ENCODE results near the gene KIF26B. TPM values are rescaled to one million over a fixed set of nuclear protein-coding genes. Genes with fewer than 3 reads are reported as not detected.

Gene KIF26B
- total and polyA plus RNA-seq, 2 of the 4 experiments (the other 2 are of a cell fraction), result 0.53 to 0.54 TPM

DNA sequence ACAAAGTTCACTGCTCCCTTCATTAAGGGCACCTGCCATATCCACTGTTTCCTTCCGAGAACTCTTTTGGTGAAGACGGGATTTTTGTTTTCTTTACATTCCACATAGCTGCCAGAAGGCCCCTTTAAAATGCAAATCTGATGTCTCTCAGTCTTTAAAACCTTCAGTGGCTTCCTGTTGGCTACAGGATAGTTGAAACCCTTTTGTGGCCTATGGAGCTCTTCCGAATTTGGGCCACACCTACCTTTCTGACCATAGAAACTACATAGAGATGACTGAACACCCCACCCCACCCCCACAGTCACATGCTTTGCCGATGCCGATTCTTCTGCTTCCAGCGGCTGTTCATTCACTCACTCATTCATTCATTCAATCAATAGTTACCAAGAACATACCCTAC is 502.6 kb downstream of the KIF26B start:
- ATAC-seq (ENCODE audit: low read depth) (no peak), DNase-seq (no peak)
- Histone ChIP-seq H2AK9ac (replicated peaks; ENCODE audit: low read depth, low read length, poor library complexity) (no peak overlapping the region), H2BK5ac (ENCODE audit: low read depth, low read length, poor library complexity, severe bottlenecking) (no peak overlapping the region), H2AK5ac (ENCODE audit: low read depth, low read length) (no peak overlapping the region), H4K20me1 (ENCODE audit: insufficient read depth, low read length) (no peaks in the 10 kb centered on the region), H4K91ac (ENCODE audit: insufficient read depth, low read depth, low read length) (no peak overlapping the region), H3K4ac (ENCODE audit: low read depth, low read length) (no peak overlapping the region), H4K5ac (ENCODE audit: low read depth, low read length) (no peak overlapping the region), H2BK20ac (ENCODE audit: low read depth, low read length) (no peak overlapping the region), H2AFZ (replicated peaks; ENCODE audit: low read length, poor library complexity) (no peak overlapping the region), H3K4me2 (ENCODE audit: low read depth, low read length) (no peak overlapping the region), H3K56ac (ENCODE audit: extremely low read depth, insufficient read depth, low read length) (no peak overlapping the region), H3K9ac (ENCODE audit: low read depth, low read length) (no peak overlapping the region), H3K27me3 (ENCODE audit: control insufficient read depth, insufficient read depth, low read length) (no peaks in the 10 kb centered on the region), H3K4me3 (ENCODE audit: insufficient read depth, low read depth, low read length) (no peak overlapping the region), H2BK120ac (ENCODE audit: low read depth, low read length) (no peak overlapping the region), H2BK15ac (ENCODE audit: low read depth, low read length) (no peak overlapping the region), H3K18ac (ENCODE audit: low read depth, low read length) (no peak overlapping the region), H3K79me1 (ENCODE audit: low read depth in 1 of 2, low read length in 2 of 2) (no peaks in the 10 kb centered on the region), H3K23ac (ENCODE audit: low read depth, low read length) (no peak overlapping the region), H3K9me1 (ENCODE audit: insufficient read depth, low read length) (no peaks in the 10 kb centered on the region), H3K27ac (ENCODE audit: insufficient read depth, low read length) (no peak overlapping the region), H4K8ac (ENCODE audit: low read depth in 2 of 2, low read length in 2 of 2) (no peak overlapping the region), H3K9me3 (ENCODE audit: control insufficient read depth, insufficient read depth, low read length) (no peaks in the 10 kb centered on the region), H3K14ac (replicated peaks; ENCODE audit: low read depth, low read length) (no peak overlapping the region), H3K36me3 (ENCODE audit: control insufficient read depth, insufficient read depth, low read length) (no peaks in the 10 kb centered on the region; the same call in 1 of the 2 replicates), H3K4me1 (ENCODE audit: control insufficient read depth, insufficient read depth, low read length) (no peaks in the 10 kb centered on the region)
- dilution Hi-C loops (cut with HindIII; ENCODE audit: low sequenced_read_pairs, unreplicated experiment), result no loop called here
- POLR2A ChIA-PET (ENCODE audit: unreplicated experiment), result no interaction called here
- WGBS, 2 experiments (ENCODE audit: extremely low coverage in 2 of 2, insufficient read length in 1 of 2), result 100% methylated on average over 1 of the region's 6 CpGs; no CpG with 5 or more reads in 1 of the 2 experiments
- intact Hi-C loops (cut with micrococcal nuclease), result no loop called here
- CTCF ChIA-PET, result interaction anchor here (0.6 to 0.7 kb wide), 2 partner anchors 17 to 276 kb away, joined by 3 read pairs; no protein-coding TSS in a partner anchor
- TF ChIP-seq BHLHE40 (IDR thresholded peaks at IDR 0.05; ENCODE audit: low read depth, low read length) (no peak), CHD1 (IDR thresholded peaks at IDR 0.05; ENCODE audit: low read depth, low read length) (no peak), RAD21 (IDR thresholded peaks at IDR 0.05; ENCODE audit: low read length) (no peak), MAFK (IDR thresholded peaks at IDR 0.05; ENCODE audit: low read depth, low read length) (no peak), SMC3 (IDR thresholded peaks at IDR 0.05; ENCODE audit: low read depth, low read length) (no peak), MXI1 (IDR thresholded peaks at IDR 0.05; ENCODE audit: borderline replicate concordance, low read depth, low read length) (no peak), CEBPB (IDR thresholded peaks at IDR 0.05; ENCODE audit: low read depth, low read length) (no peak), RFX5 (IDR thresholded peaks at IDR 0.05; ENCODE audit: low read depth, low read length) (no peak), NFE2L2 (IDR thresholded peaks at IDR 0.05; ENCODE audit: low read depth, low read length) (no peak), POLR2A (IDR thresholded peaks at IDR 0.05; ENCODE audit: low read depth, low read length) (no peak), RCOR1 (IDR thresholded peaks at IDR 0.05; ENCODE audit: insufficient replicate concordance, low read length) (no peak), MAZ (IDR thresholded peaks at IDR 0.05; ENCODE audit: borderline replicate concordance, low read depth, low read length) (no peak)
- TF ChIP-seq, protein P1, sequence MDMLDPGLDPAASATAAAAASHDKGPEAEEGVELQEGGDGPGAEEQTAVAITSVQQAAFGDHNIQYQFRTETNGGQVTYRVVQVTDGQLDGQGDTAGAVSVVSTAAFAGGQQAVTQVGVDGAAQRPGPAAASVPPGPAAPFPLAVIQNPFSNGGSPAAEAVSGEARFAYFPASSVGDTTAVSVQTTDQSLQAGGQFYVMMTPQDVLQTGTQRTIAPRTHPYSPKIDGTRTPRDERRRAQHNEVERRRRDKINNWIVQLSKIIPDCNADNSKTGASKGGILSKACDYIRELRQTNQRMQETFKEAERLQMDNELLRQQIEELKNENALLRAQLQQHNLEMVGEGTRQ (IDR thresholded peaks at IDR 0.05; ENCODE audit: low read depth, low read length), result no peak
- TF ChIP-seq, protein P2, sequence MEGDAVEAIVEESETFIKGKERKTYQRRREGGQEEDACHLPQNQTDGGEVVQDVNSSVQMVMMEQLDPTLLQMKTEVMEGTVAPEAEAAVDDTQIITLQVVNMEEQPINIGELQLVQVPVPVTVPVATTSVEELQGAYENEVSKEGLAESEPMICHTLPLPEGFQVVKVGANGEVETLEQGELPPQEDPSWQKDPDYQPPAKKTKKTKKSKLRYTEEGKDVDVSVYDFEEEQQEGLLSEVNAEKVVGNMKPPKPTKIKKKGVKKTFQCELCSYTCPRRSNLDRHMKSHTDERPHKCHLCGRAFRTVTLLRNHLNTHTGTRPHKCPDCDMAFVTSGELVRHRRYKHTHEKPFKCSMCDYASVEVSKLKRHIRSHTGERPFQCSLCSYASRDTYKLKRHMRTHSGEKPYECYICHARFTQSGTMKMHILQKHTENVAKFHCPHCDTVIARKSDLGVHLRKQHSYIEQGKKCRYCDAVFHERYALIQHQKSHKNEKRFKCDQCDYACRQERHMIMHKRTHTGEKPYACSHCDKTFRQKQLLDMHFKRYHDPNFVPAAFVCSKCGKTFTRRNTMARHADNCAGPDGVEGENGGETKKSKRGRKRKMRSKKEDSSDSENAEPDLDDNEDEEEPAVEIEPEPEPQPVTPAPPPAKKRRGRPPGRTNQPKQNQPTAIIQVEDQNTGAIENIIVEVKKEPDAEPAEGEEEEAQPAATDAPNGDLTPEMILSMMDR (conservative IDR thresholded peaks at IDR 0.05; ENCODE audit: low read depth, low read length), result no peak
- in situ Hi-C loops (cut with MboI; ENCODE audit: low sequenced_read_pairs), result no loop called here
- no TSS peak for BruUV-seq (replicated peaks)

All from IMR-90 (cell line).